Endometrial microvascular endothelial cells (primary cell): Measurements from ENCODE around the gene CHPT1. TPM values are rescaled to one million over a fixed set of nuclear protein-coding genes. Genes with fewer than 3 reads are reported as not detected.

ENCODE experiments used
- total RNA-seq: library from RNA; depleted of rRNA; stranded (reverse); fragments of >200 nt; gene quantifications from one replicate; pipeline ENCODE4 v1.2.3, GENCODE V29; 2015; ENCODE audit errors: inconsistent ontology term

Gene CHPT1
- total RNA-seq, 1 donor from 2014 or later, result 32.0 TPM

Other genes with a start within 250 kb of the CHPT1 start
- not detected for gene SPIC, start 222.3 kb upstream of the CHPT1 start, total RNA-seq
- gene MYBPC1, start 102.7 kb upstream of the CHPT1 start, total RNA-seq, result not detected
- gene SYCP3, start 41.8 kb downstream of the CHPT1 start, total RNA-seq, result not detected
- 36.1 TPM for gene GNPTAB, start 133.3 kb downstream of the CHPT1 start, total RNA-seq
- 99.4 TPM for gene DRAM1, start 179.9 kb downstream of the CHPT1 start, total RNA-seq